Fibroblast of the aortic adventitia (primary cell): ENCODE measurements around the gene MME. TPM values are rescaled to one million over a fixed set of nuclear protein-coding genes. Genes with fewer than 3 reads are reported as not detected.

Experiments used
- DNase-seq: peaks from one replicate; pipeline ENCODE4 v3.0.0-alpha.2; 2010; ENCODE audit warnings: low read depth
- H3K4me3 ChIP-seq: 2 replicates; pipeline ENCODE4 v1.5.1; 2011; ENCODE audit warnings: low read depth, mild to moderate bottlenecking, control low read depth, low read length, moderate library complexity
- CTCF ChIP-seq: IDR thresholded peaks from 2 replicates; pipeline ENCODE4 v1.5.1; 2011; ENCODE audit warnings: mild to moderate bottlenecking, low read length, control low read depth, inconsistent platforms; ENCODE audit not compliant: insufficient read depth
- total RNA-seq: library from RNA; depleted of rRNA; stranded (reverse); fragments of >200 nt; gene quantifications from 2 replicates; pipeline ENCODE4 v1.2.3, GENCODE V29; 2012; ENCODE audit warnings: low replicate concordance

The MME gene
- total RNA-seq, 1 donor: 101 TPM

GRCh38 chr3:155038203-155038554, 41.9 kb upstream of the MME start:
- DNase-seq: no peak
- H3K4me3 ChIP-seq: no peak overlapping the region
- TF ChIP-seq CTCF: no peak

- no peak for DNase-seq
- no peak for TF ChIP-seq CTCF
- H3K4me3 ChIP-seq: no peak overlapping the region
Observed at GRCh38 chr3:155046935-155047334, 33.2 kb upstream of the MME start.

GRCh38 chr3:155047672-155048071, 32.4 kb upstream of the MME start:
- no peak for TF ChIP-seq CTCF
- H3K4me3 ChIP-seq: no peak overlapping the region
- DNase-seq: no peak

GRCh38 chr3:155049959-155050358, 30.2 kb upstream of the MME start:
- TF ChIP-seq CTCF: no peak
- no peak for DNase-seq
- no peak overlapping the region for H3K4me3 ChIP-seq

- TF ChIP-seq CTCF: no peak
- DNase-seq: no peak
- no peak overlapping the region for H3K4me3 ChIP-seq
Observed at GRCh38 chr3:155052470-155052869, 27.6 kb upstream of the MME start.

GRCh38 chr3:155053756-155054155, 26.4 kb upstream of the MME start:
- no peak overlapping the region for H3K4me3 ChIP-seq
- DNase-seq: no peak
- TF ChIP-seq CTCF: no peak

GRCh38 chr3:155064920-155065319, 15.2 kb upstream of the MME start:
- H3K4me3 ChIP-seq: no peak overlapping the region
- DNase-seq: no peak
- no peak for TF ChIP-seq CTCF
